Activated B cell treated with CpG ODN at 0.5 μM for 24 hours (primary cell): Measurements from ENCODE around the gene R3HDM4. TPM values are rescaled to one million over a fixed set of nuclear protein-coding genes. Genes with fewer than 3 reads are reported as not detected.
A peak's percentile ranks its signal among the peaks of the same experiment; 100 is the strongest.

Source experiments
- ATAC-seq: fragments of 200-7000 bp; cut with Tn5 transposase; one replicate; pipeline ENCODE4 v1.10.0; 2021; ENCODE audit warnings: low read depth, mild to moderate bottlenecking, moderate library complexity
- CTCF ChIA-PET: fragments of 350-600 bp; sonication (Branson Sonifier 250); formaldehyde crosslinking; loops from one replicate; lab custom pipeline; 2021; ENCODE audit warnings: antibody characterized with exemption; lab: Charles Lee
- POLR2A ChIA-PET: fragments of 350-600 bp; sonication (Branson Sonifier 250); formaldehyde crosslinking; loops from one replicate; lab custom pipeline; 2021; ENCODE audit warnings: antibody characterized with exemption; lab: Charles Lee
- DNase-seq: peaks from one replicate; pipeline ENCODE4 v3.0.0; 2022
- H3K27ac Mint-ChIP-seq: one replicate; pipeline ENCODE4 v1.8.0; 2020; ENCODE audit warnings: mixed read lengths
- H3K27me3 Mint-ChIP-seq: one replicate; pipeline ENCODE4 v1.8.0; 2021; ENCODE audit warnings: mixed read lengths
- H3K36me3 Mint-ChIP-seq: one replicate; pipeline ENCODE4 v1.8.0; 2021; ENCODE audit warnings: low read depth, mixed read lengths
- H3K4me1 Mint-ChIP-seq: one replicate; pipeline ENCODE4 v1.8.0; 2021; ENCODE audit warnings: mixed read lengths
- H3K4me3 Mint-ChIP-seq: one replicate; pipeline ENCODE4 v1.8.0; 2020; ENCODE audit warnings: mild to moderate bottlenecking, mixed read lengths
- H3K9me3 Mint-ChIP-seq: one replicate; pipeline ENCODE4 v1.8.0; 2020; ENCODE audit warnings: mixed read lengths
- CTCF ChIP-seq: fragments of 200-600 bp; IDR thresholded peaks from one replicate; pipeline ENCODE4 v1.8.0; 2022; ENCODE audit warnings: antibody characterized with exemption, mild to moderate bottlenecking
- intact Hi-C: fragments of 100-400 bp; cut with micrococcal nuclease; formaldehyde crosslinking; loops from one replicate; pipeline ENCODE4 v1.15.1; 2024
- total RNA-seq: library from RNA; stranded (reverse); gene quantifications from 2 replicates; pipeline ENCODE4 v1.2.3, GENCODE V29; 2022

R3HDM4 gene
- total RNA-seq, 1 donor from 2014 or later = 189 TPM

GRCh38 chr19:901216-902092 lies 11.6 kb downstream of the R3HDM4 start:
- DNase-seq (no peak), ATAC-seq (no peak)
- ChIA-PET POLR2A (interaction anchor here (0.6 to 9.8 kb wide), 4 partner anchors 6 to 370 kb away, joined by 4 to 213 read pairs (median 4); partner anchors contain the start of genes CFD, MED16 and RNU6-9), CTCF (interaction anchor here (1.0 kb wide), 1 partner anchor 38 kb away, joined by 4 read pairs; no protein-coding TSS in a partner anchor)
- Mint-ChIP-seq H3K36me3 (peaks cover 46% of the 10 kb centered on the region), H3K4me3 (no peak overlapping the region), H3K9me3 (no peaks in the 10 kb centered on the region), H3K27me3 (no peaks in the 10 kb centered on the region), H3K27ac (no peak overlapping the region), H3K4me1 (peaks cover 39% of the 10 kb centered on the region)
- TF ChIP-seq CTCF = no peak
- intact Hi-C loops = no loop called here

- ATAC-seq = peak; percentile 20
- H3K9me3 Mint-ChIP-seq = no peaks in the 10 kb centered on the region
- no peak overlapping the region for H3K27ac Mint-ChIP-seq
- no peak overlapping the region for H3K4me3 Mint-ChIP-seq
- no peaks in the 10 kb centered on the region for H3K27me3 Mint-ChIP-seq
- POLR2A ChIA-PET = no interaction called here
- DNase-seq = no peak
- H3K4me1 Mint-ChIP-seq = peaks cover 33% of the 10 kb centered on the region
- H3K36me3 Mint-ChIP-seq = peaks cover 49% of the 10 kb centered on the region
- intact Hi-C loops = no loop called here
- CTCF ChIA-PET = interaction anchor here (1.0 kb wide), 1 partner anchor 37 kb away, joined by 4 read pairs; no protein-coding TSS in a partner anchor
- no peak for TF ChIP-seq CTCF
Observed at GRCh38 chr19:900302-901111, 12.5 kb downstream of the R3HDM4 start.

GRCh38 chr19:900043-900301 lies 13.0 kb downstream of the R3HDM4 start:
- intact Hi-C loops = no loop called here
- TF ChIP-seq CTCF = no peak
- no peak for ATAC-seq
- no peak overlapping the region for H3K27ac Mint-ChIP-seq
- ChIA-PET CTCF (no interaction called here), POLR2A (no interaction called here)
- DNase-seq = no peak
- H3K27me3 Mint-ChIP-seq = no peaks in the 10 kb centered on the region
- H3K4me3 Mint-ChIP-seq = no peak overlapping the region
- peaks cover 29% of the 10 kb centered on the region for H3K4me1 Mint-ChIP-seq
- H3K36me3 Mint-ChIP-seq = peaks cover 49% of the 10 kb centered on the region
- no peaks in the 10 kb centered on the region for H3K9me3 Mint-ChIP-seq

- POLR2A ChIA-PET = interaction anchor here (7.8 kb wide), 1 partner anchor 7 kb away, joined by 213 read pairs; no protein-coding TSS in a partner anchor
- no peaks in the 10 kb centered on the region for H3K27me3 Mint-ChIP-seq
- peaks cover 25% of the 10 kb centered on the region for H3K4me1 Mint-ChIP-seq
- TF ChIP-seq CTCF = no peak
- intact Hi-C loops = no loop called here
- peaks cover 49% of the 10 kb centered on the region for H3K36me3 Mint-ChIP-seq
- H3K9me3 Mint-ChIP-seq = no peaks in the 10 kb centered on the region
- H3K4me3 Mint-ChIP-seq = no peak overlapping the region
- DNase-seq = no peak
- CTCF ChIA-PET = interaction anchor here (0.6 kb wide), 1 partner anchor 1494 kb away, joined by 3 read pairs; no protein-coding TSS in a partner anchor
- ATAC-seq = no peak
- peak overlapping the region; percentile 85 for H3K27ac Mint-ChIP-seq
Observed at GRCh38 chr19:899336-900042, 13.5 kb downstream of the R3HDM4 start.
